WERI-Rb-1 (cell line): ENCODE measurements around the gene FTSJ1.

Experiments
- DNase-seq: peaks from one replicate; pipeline ENCODE4 v3.0.0-alpha.2; 2020
- H3K27ac ChIP-seq: fragments of 250-450 bp; sonication (Bioruptor Pico); 2 replicates; pipeline ENCODE4 v1.5.1; 2020; ENCODE audit warnings: mild to moderate bottlenecking, moderate library complexity
- H3K27me3 ChIP-seq: fragments of 250-450 bp; sonication (Bioruptor Pico); 2 replicates; pipeline ENCODE4 v1.5.1; 2021; ENCODE audit warnings: mild to moderate bottlenecking, low read depth, moderate library complexity; ENCODE audit not compliant: insufficient read depth, severe bottlenecking
- H3K36me3 ChIP-seq: fragments of 250-450 bp; sonication (Bioruptor Pico); 2 replicates; pipeline ENCODE4 v1.5.1; 2020; ENCODE audit warnings: mild to moderate bottlenecking, moderate library complexity
- H3K4me3 ChIP-seq: 2 replicates; pipeline ENCODE4 v1.5.1; 2011; ENCODE audit warnings: low read depth, mild to moderate bottlenecking, control low read depth, low read length
- H3K9me3 ChIP-seq: fragments of 250-450 bp; sonication (Bioruptor Pico); 2 replicates; pipeline ENCODE4 v1.5.1; 2021; ENCODE audit warnings: mild to moderate bottlenecking, moderate library complexity; ENCODE audit not compliant: severe bottlenecking
- TF ChIP-seq, protein P1 (sequence below): IDR thresholded peaks from 2 replicates; pipeline ENCODE4 v1.5.1; 2011; ENCODE audit warnings: low read depth, mild to moderate bottlenecking, control low read depth, inconsistent platforms, low read length

Gene FTSJ1

DNA sequence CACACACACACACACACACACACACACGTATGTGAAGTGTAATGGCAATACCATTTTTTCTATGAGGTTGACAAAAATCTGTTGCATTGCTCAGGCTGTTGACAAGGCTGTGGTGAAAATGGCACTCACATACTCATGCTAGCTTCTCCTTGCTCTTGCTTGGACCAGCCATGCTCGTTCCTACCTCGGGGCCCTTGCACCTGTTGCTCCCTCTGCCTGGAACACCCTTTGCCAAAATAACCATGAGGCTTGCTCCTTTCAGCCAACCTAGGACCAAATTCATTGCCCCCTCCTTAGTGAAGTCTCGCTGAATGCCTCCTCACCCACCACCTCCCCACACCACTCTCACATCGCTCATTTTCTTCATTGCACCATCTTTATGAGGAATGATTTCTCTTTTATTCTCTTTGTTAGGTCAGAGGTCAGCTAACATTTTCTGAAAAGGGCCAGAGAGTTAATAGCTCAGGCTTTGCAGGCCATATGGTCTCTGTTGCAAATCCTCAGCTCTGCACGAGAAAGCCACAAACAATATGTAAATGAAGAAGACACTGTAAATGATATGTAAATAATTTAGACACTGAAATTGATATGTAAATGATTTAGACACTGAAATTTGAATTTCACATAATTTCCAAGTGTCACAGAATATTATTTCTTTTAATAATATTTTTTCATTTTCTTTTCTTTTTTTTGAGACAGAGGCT lies 19.2 kb upstream of the FTSJ1 start:
- TF ChIP-seq, protein P1, sequence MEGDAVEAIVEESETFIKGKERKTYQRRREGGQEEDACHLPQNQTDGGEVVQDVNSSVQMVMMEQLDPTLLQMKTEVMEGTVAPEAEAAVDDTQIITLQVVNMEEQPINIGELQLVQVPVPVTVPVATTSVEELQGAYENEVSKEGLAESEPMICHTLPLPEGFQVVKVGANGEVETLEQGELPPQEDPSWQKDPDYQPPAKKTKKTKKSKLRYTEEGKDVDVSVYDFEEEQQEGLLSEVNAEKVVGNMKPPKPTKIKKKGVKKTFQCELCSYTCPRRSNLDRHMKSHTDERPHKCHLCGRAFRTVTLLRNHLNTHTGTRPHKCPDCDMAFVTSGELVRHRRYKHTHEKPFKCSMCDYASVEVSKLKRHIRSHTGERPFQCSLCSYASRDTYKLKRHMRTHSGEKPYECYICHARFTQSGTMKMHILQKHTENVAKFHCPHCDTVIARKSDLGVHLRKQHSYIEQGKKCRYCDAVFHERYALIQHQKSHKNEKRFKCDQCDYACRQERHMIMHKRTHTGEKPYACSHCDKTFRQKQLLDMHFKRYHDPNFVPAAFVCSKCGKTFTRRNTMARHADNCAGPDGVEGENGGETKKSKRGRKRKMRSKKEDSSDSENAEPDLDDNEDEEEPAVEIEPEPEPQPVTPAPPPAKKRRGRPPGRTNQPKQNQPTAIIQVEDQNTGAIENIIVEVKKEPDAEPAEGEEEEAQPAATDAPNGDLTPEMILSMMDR: no peak
- H3K4me3 ChIP-seq: no peak overlapping the region
- no peaks in the 10 kb centered on the region for H3K27me3 ChIP-seq

DNA sequence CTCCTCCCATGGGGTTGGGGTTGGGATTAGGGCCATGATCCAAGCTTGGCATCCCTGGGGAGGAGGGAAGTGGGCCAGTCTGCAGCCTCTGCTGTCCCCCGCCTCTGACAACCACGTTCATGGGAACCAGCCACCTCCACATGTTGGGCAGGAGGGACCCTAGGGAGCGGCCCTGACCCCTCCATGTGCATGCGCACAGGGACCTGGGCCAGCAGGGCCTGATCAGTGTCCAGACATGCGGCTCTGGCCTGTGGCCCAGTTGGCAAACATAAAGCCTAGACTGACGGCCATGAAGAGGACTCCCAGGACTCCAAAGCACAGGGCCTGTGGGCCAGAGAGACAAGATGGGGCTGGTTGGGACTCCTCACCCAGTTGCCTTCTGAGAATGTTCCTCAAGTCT lies 17.3 kb upstream of the FTSJ1 start:
- TF ChIP-seq, protein P1: no peak
- Histone ChIP-seq H3K27ac (no peak overlapping the region), H3K27me3 (no peaks in the 10 kb centered on the region), H3K4me3 (no peak overlapping the region), H3K9me3 (no peaks in the 10 kb centered on the region), H3K36me3 (peaks cover 68% of the 10 kb centered on the region)
- no peak for DNase-seq

More for the DNA sequence above, 19.2 kb upstream of the FTSJ1 start:
- peaks cover 50% of the 10 kb centered on the region for H3K36me3 ChIP-seq
- H3K9me3 ChIP-seq: no peaks in the 10 kb centered on the region
- peak overlapping the region; percentile 6; the same call in 1 of the 2 replicates for H3K27ac ChIP-seq
- DNase-seq: no peak

DNA sequence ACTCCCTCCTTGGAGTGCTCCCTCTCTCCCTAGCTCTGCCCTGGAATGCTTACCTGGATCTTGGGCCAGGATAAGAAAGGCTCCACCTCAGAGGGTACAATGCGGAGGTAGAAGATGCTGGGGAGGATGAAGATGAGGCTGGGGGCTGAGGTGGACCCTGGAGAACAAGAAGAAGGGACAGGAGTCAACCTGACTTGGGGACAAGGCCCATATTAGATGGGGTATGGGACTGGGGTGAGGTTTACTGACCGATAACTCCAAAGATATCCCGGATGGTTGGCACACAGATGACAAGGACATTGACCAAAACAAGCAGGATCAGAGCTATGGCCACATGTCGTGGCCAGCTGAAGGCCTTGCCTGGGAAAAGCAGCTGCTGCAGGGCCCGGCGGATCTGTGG lies 16.5 kb upstream of the FTSJ1 start:
- H3K27me3 ChIP-seq: no peaks in the 10 kb centered on the region
- no peak overlapping the region for H3K27ac ChIP-seq
- no peak overlapping the region for H3K4me3 ChIP-seq
- DNase-seq: no peak
- peaks cover 75% of the 10 kb centered on the region for H3K36me3 ChIP-seq
- no peaks in the 10 kb centered on the region for H3K9me3 ChIP-seq
- TF ChIP-seq, protein P1: no peak

DNA sequence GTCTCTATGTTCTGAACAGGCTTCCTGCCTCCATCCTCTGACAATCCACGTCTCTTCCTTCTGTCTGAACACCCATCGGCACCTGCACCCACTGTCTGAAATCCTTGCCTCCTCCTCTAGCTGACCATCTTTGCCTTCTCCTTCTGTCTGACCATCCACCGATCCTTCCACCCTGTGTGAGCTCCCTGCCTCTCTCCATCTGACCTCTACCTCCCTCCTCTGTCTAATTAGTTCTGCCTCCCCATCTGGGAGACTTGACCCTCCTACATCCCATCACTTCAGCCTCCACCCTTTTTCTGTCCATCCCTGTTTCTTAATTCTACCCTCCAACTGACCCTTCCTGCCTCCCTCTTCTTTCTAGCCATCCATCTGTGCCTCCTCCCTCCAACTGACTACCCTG lies 16.0 kb upstream of the FTSJ1 start:
- Histone ChIP-seq H3K27ac (no peak overlapping the region), H3K4me3 (no peak overlapping the region), H3K9me3 (no peaks in the 10 kb centered on the region), H3K27me3 (no peaks in the 10 kb centered on the region), H3K36me3 (peaks cover 81% of the 10 kb centered on the region)
- TF ChIP-seq, protein P1: no peak
- DNase-seq: no peak

DNA sequence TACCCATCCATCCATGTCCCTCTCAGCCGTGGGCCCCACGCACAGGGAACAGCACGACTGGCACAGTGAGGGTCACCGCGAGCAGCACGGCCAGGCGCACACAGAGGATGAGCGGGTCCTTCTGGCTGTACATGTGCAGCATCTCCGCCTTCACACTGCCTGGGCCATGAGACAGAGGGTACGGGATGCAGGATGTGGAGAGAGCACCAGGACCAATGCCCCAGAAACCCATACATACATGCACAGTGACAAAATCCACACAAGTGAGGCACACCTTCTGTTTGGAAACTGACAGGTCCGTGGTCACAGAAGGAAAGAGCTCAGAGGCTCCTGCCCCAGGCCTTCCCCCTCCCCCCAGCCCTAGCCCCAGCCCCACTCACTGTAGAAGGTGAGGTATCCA lies 15.4 kb upstream of the FTSJ1 start:
- Histone ChIP-seq H3K4me3 (no peak overlapping the region), H3K36me3 (peaks cover 86% of the 10 kb centered on the region), H3K9me3 (no peaks in the 10 kb centered on the region), H3K27ac (no peak overlapping the region), H3K27me3 (no peaks in the 10 kb centered on the region)
- TF ChIP-seq, protein P1: no peak
- DNase-seq: no peak

DNA sequence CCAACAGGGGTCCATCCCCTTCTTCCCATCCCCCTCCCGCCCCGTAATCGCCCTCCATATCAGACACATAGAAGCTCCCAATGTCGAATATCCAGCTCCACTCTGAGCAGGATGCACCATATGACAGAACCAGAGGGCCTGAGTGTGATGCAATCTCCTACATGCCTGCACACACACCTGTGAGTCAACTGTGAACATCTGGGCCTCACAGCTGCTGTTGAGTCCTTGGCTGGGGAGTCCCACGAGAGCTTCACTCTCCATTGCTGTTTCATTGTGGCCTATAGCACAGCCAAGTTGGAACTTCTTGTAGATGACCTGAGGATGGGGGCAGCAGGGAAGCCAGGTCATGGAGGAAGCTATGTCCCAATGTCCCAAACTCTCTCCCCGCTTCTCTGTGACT lies 14.2 kb upstream of the FTSJ1 start:
- TF ChIP-seq, protein P1: no peak
- Histone ChIP-seq H3K27ac (no peak overlapping the region), H3K27me3 (no peaks in the 10 kb centered on the region), H3K4me3 (no peak overlapping the region), H3K36me3 (peaks cover 92% of the 10 kb centered on the region), H3K9me3 (no peaks in the 10 kb centered on the region)
- DNase-seq: no peak
